ENCODE measurements around the gene SEC24A. TPM values are rescaled to one million over a fixed set of nuclear protein-coding genes. Genes with fewer than 3 reads are reported as not detected.
"Not testable (repeated sequence)": the region's sequence is repeated elsewhere in the genome, so short reads cannot be mapped to it uniquely, and the experiment has no call there.

SEC24A gene
- total RNA-seq, 2 experiments from 2014 or later, result 5.6 to 20.5 TPM

GRCh38 chr5:134625559-134625958, 23.0 kb upstream of the SEC24A start:
- ChIA-PET POLR2A (interaction anchor here (0.6 kb wide), 1 partner anchor 36 kb away, joined by 5 read pairs; no protein-coding TSS in a partner anchor), CTCF (ENCODE audit: unreplicated experiment) (no interaction called here)
- TF ChIP-seq CTCF (conservative IDR thresholded peaks at IDR 0.05; ENCODE audit: low read length) (no peak), EZH2phosphoT487 (IDR thresholded peaks at IDR 0.05; ENCODE audit: borderline replicate concordance, low read depth, low read length) (no peak)
- DNase-seq (ENCODE audit: low spot score), result no peak
- no peak overlapping the region for H2AFZ ChIP-seq (ENCODE audit: low read length)
- H3K9me2 ChIP-seq (ENCODE audit: insufficient read depth, low read length), result no peaks in the 10 kb centered on the region
- H3K36me3 ChIP-seq (ENCODE audit: insufficient read depth, low read length), result peaks cover 39% of the 10 kb centered on the region
- BruUV-seq (replicated peaks), result no TSS peak
- intact Hi-C loops (cut with micrococcal nuclease; ENCODE audit: unreplicated experiment), result no loop called here
- H4K20me1 ChIP-seq (ENCODE audit: insufficient read depth, low read length), result no peaks in the 10 kb centered on the region
- no peaks in the 10 kb centered on the region for H3K9me3 ChIP-seq (ENCODE audit: low read length)
- H3K4me2 ChIP-seq (ENCODE audit: low read length), result no peak overlapping the region
- H3K4me1 ChIP-seq (ENCODE audit: insufficient read depth, low read length, poor library complexity, severe bottlenecking), result no peaks in the 10 kb centered on the region
- H3K4me3 ChIP-seq (ENCODE audit: low read depth, low read length, poor library complexity, severe bottlenecking), result no peak overlapping the region
- H3K27ac ChIP-seq (ENCODE audit: low read depth, low read length, poor library complexity, severe bottlenecking), result no peak overlapping the region
- H3K79me2 ChIP-seq (ENCODE audit: insufficient read depth, low read depth, low read length), result peaks cover 18% of the 10 kb centered on the region; the same call in 1 of the 2 replicates

- Histone ChIP-seq H3K4me1 (ENCODE audit: insufficient read depth, low read length, poor library complexity, severe bottlenecking) (peaks cover 7% of the 10 kb centered on the region), H3K4me3 (ENCODE audit: low read depth, low read length, poor library complexity, severe bottlenecking) (no peak overlapping the region), H2AFZ (ENCODE audit: low read length) (no peak overlapping the region), H3K9me3 (ENCODE audit: low read length) (no peaks in the 10 kb centered on the region), H3K27ac (ENCODE audit: low read depth, low read length, poor library complexity, severe bottlenecking) (no peak overlapping the region), H3K9me2 (ENCODE audit: insufficient read depth, low read length) (no peaks in the 10 kb centered on the region), H3K79me2 (ENCODE audit: insufficient read depth, low read depth, low read length) (peaks cover 28% of the 10 kb centered on the region), H4K20me1 (ENCODE audit: insufficient read depth, low read length) (no peaks in the 10 kb centered on the region), H3K36me3 (ENCODE audit: insufficient read depth, low read length) (peaks cover 31% of the 10 kb centered on the region), H3K4me2 (ENCODE audit: low read length) (no peak overlapping the region)
- ChIA-PET CTCF (ENCODE audit: unreplicated experiment) (no interaction called here), POLR2A (interaction anchor here (0.6 to 1.2 kb wide), 2 partner anchors 40 to 254 kb away, joined by 3 read pairs; no protein-coding TSS in a partner anchor)
- TF ChIP-seq EZH2phosphoT487 (IDR thresholded peaks at IDR 0.05; ENCODE audit: borderline replicate concordance, low read depth, low read length) (no peak), CTCF (conservative IDR thresholded peaks at IDR 0.05; ENCODE audit: low read length) (no peak)
- intact Hi-C loops (cut with micrococcal nuclease; ENCODE audit: unreplicated experiment), result no loop called here
- no TSS peak for BruUV-seq (replicated peaks)
- DNase-seq (ENCODE audit: low spot score), result no peak
Observed at GRCh38 chr5:134626369-134627014, 22.1 kb upstream of the SEC24A start.

GRCh38 chr5:134634227-134634626, 14.4 kb upstream of the SEC24A start:
- DNase-seq (ENCODE audit: low spot score), result no peak
- peaks cover 9% of the 10 kb centered on the region for H3K4me1 ChIP-seq (ENCODE audit: insufficient read depth, low read length, poor library complexity, severe bottlenecking)
- peaks cover 26% of the 10 kb centered on the region for H3K79me2 ChIP-seq (ENCODE audit: insufficient read depth, low read depth, low read length)
- no peaks in the 10 kb centered on the region for H3K9me2 ChIP-seq (ENCODE audit: insufficient read depth, low read length)
- H3K36me3 ChIP-seq (ENCODE audit: insufficient read depth, low read length), result 0 out of 2 replicates have a peak, but pooled peaks cover 6% of the 10 kb centered on the region
- no peak overlapping the region for H3K27ac ChIP-seq (ENCODE audit: low read depth, low read length, poor library complexity, severe bottlenecking)
- H2AFZ ChIP-seq (ENCODE audit: low read length), result peak overlapping the region; percentile 80; the same call in 1 of the 2 replicates
- POLR2A ChIA-PET, result interaction anchor here (0.6 to 6.2 kb wide), 3 partner anchors 11 to 82 kb away, joined by 3 to 47 read pairs (median 5); no protein-coding TSS in a partner anchor
- no peaks in the 10 kb centered on the region for H4K20me1 ChIP-seq (ENCODE audit: insufficient read depth, low read length)
- H3K4me2 ChIP-seq (ENCODE audit: low read length), result no peak overlapping the region
- no TSS peak for BruUV-seq (replicated peaks)
- CTCF ChIA-PET (ENCODE audit: unreplicated experiment), result no interaction called here
- H3K4me3 ChIP-seq (ENCODE audit: low read depth, low read length, poor library complexity, severe bottlenecking), result no peak overlapping the region
- intact Hi-C loops (cut with micrococcal nuclease; ENCODE audit: unreplicated experiment), result no loop called here
- no peaks in the 10 kb centered on the region for H3K9me3 ChIP-seq (ENCODE audit: low read length)
- TF ChIP-seq CTCF (conservative IDR thresholded peaks at IDR 0.05; ENCODE audit: low read length) (no peak), EZH2phosphoT487 (IDR thresholded peaks at IDR 0.05; ENCODE audit: borderline replicate concordance, low read depth, low read length) (no peak)

GRCh38 chr5:134635366-134635765, 13.2 kb upstream of the SEC24A start:
- Histone ChIP-seq H2AFZ (ENCODE audit: low read length) (peak overlapping the region; percentile 80), H3K79me2 (ENCODE audit: insufficient read depth, low read depth, low read length) (peaks cover 21% of the 10 kb centered on the region)
- H3K4me3 ChIP-seq (ENCODE audit: low read depth, low read length, poor library complexity, severe bottlenecking); H3K9me3 ChIP-seq (ENCODE audit: low read length); H3K36me3 ChIP-seq (ENCODE audit: insufficient read depth, low read length); H4K20me1 ChIP-seq (ENCODE audit: insufficient read depth, low read length); DNase-seq (ENCODE audit: low spot score); intact Hi-C loops (cut with micrococcal nuclease; ENCODE audit: unreplicated experiment); H3K9me2 ChIP-seq (ENCODE audit: insufficient read depth, low read length); H3K4me2 ChIP-seq (ENCODE audit: low read length); H3K27ac ChIP-seq (ENCODE audit: low read depth, low read length, poor library complexity, severe bottlenecking); H3K4me1 ChIP-seq (ENCODE audit: insufficient read depth, low read length, poor library complexity, severe bottlenecking); BruUV-seq (replicated peaks): not testable (repeated sequence)
- CTCF ChIA-PET (ENCODE audit: unreplicated experiment), result interaction anchor here (0.6 kb wide), 1 partner anchor 1093 kb away, joined by 4 read pairs; no protein-coding TSS in a partner anchor
- POLR2A ChIA-PET, result interaction anchor here (0.6 to 6.2 kb wide), 3 partner anchors 10 to 153 kb away, joined by 3 to 47 read pairs (median 3); partner anchors contain the start of gene DDX46

Measured in OCI-LY7 (cell line).